NCI-H345 (cell line): ENCODE results near the gene SUCO.
"Not testable (repeated sequence)": the region's sequence is repeated elsewhere in the genome, so short reads cannot be mapped to it uniquely, and the experiment has no call there.

Experiments
- DNase-seq: peaks from one replicate; lab custom pipeline; 2025; lab: John Stamatoyannopoulos, UW

SUCO gene

GRCh38 chr1:172559572-172560210 is 26.7 kb downstream of the SUCO start:
- DNase-seq: no peak

- DNase-seq: no peak
These were observed 28.3 kb downstream of the SUCO start for GRCh38 chr1:172561252-172561651.

DNA sequence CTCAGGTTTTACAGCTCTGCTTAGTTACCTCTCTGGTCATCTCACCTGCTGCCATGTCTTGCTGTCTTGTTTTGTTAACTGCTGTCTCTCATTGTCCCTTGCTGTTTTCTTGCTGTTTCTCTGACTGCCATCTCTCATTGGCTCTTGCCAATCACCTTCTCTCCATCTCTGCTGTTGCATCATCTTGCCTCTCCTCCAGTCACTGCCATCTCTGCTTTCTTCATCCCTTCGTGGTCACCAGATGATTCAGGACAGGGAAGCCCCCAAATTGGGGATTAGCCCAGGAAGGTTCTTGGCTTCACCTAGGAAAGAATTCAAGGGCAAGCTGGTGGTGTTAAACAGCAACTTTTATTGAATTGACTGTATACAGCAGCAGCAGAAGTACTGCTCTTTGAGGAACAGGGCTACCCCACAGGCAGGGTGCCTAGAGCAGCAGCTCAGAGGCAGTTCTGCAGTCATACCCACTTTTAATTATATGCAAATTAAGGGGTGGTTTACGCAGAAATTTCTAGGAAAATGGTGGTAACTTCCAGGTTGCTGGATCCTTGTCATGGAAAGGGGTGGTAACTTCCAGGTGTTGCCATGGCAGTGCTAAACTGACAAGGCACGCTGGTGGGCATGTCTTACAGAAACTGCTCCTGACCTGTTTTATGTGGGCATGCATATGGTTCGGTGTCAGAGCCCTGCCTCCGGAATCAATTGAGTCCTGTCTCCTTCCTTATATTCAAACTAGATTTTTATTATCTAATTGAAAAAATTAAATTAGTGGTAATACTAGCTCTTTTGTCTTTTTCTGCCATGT is 33.4 kb downstream of the SUCO start:
- DNase-seq: no peak

DNA sequence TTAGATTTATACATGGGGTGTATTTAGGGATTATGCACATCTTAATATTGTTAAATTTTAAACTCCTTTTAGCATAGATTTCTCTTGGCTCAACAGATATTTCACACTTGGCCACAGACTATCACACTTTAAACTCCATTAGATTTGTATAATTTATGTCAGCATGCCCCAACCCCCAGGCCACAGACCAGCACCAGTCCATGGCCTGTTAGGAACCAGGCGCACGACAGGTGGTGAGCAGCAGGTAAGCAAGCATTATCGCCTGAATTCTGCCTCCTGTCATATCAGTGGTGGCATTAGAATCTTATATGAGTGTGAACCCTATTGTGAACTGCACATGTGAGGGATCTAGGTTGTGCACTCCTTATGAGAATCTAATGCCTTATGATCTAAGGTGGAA is 34.8 kb downstream of the SUCO start:
- no peak for DNase-seq

GRCh38 chr1:172574080-172574479 is 41.1 kb downstream of the SUCO start:
- no peak for DNase-seq

DNA sequence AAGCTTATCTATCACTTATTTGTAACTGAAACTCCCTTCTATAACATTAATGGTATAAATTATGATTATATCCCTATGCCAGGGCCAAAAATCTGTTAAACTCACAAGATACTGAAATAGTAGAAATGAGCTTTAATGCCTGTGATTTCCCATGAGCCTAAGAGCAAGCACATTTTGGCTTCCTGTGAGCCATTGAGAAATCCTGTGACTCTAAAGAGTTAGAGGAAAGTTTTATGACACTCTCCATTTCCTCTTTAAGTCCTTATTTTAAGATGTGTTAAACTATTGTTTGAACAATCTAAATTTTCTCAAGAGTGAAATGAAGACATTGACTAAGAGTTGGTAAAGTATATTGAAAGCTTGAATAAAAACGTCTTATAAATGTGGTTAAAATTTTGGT is 45.6 kb downstream of the SUCO start:
- DNase-seq: no peak

GRCh38 chr1:172581273-172581672 is 48.3 kb downstream of the SUCO start:
- no peak for DNase-seq

GRCh38 chr1:172581779-172582178 is 48.8 kb downstream of the SUCO start:
- no peak for DNase-seq

DNA sequence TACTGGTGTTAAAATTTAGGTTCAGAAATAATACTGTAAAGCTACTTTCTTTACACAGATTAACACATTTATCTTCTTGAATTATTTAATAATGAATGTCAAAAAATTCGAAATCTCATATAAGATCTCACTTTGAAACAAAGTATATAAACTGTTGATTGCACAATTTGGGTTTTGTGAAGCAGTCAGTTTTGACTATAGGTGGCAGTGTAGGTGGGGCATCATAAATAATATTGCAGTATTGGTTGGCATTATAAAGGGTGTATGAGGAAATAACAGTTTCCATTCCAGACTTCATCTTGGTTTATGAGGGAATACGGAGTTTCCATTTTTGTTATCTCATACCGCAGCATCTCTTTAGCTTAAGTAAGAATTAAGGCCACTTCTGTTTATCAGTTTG is 49.9 kb downstream of the SUCO start:
- no peak for DNase-seq

DNA sequence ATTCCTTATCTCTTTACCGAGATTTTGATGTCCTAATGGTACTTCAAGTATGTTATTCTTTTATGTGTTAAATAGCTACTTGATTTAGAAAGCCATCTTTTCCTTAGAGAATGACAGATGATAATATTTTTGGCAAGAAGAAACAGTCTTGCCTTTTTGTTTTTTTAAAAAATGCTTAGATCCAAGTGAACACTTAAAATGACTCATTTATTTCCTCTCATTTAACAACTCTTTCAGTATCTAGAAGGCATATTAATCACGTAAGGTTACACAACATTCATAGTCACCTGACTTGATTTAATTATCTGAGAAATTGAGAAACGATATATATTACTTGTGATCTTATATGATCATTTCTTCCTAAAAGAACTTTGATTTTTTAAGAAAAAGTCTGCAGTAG is 52.4 kb downstream of the SUCO start:
- no peak for DNase-seq

DNA sequence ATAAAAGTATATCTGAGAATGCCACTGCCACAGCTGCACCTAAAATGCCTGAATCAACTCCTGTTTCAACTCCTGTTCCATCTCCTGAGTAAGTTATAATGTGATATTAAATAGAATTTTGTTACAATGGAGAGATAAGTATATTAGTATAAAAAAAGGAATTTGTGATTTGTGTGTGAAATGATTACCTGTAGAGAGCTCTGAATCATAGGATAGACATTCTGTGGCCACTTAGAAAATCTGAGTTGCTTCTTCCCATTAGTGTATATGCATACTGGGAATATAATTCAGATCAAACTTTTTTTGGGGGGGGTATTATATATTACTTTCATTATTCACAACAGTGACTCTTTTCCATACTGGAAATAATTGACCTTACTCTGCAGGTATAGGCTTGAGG is 52.9 kb downstream of the SUCO start:
- no peak for DNase-seq

DNA sequence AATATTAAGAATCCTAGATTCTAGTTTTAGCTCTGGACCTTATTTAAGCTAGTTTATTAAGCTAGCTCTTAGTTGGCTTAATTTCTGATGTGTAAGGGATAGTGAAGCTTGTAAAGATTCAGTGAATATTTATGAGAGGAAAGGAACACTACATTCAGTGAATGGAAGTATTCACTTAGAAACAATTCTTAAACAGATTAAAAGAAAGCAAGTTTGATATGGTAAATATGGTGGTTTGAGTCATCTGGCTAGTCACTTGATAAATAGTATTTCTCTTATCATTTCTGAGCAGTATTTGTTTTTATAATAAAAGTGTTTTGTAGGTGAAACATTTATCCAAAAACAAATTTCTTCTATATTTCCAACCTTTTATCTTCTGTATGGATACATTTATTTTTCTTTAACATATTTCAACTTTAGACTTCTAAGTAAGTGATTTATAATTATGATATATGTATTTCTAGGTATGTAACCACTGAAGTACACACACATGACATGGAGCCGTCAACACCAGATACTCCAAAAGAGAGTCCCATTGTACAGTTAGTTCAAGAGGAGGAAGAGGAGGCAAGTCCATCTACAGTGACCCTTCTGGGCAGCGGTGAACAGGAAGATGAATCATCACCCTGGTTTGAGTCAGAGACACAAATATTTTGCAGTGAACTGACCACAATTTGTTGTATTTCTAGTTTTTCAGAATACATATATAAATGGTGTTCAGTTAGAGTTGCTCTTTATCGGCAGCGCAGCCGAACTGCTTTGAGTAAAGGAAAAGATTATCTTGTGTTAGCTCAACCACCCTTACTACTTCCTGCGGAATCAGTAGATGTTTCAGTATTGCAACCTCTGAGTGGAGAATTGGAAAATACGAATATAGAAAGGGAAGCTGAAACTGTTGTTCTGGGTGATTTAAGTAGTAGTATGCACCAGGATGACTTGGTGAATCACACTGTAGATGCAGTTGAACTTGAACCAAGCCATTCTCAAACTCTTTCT is 55.6 kb downstream of the SUCO start:
- no peak for DNase-seq

DNA sequence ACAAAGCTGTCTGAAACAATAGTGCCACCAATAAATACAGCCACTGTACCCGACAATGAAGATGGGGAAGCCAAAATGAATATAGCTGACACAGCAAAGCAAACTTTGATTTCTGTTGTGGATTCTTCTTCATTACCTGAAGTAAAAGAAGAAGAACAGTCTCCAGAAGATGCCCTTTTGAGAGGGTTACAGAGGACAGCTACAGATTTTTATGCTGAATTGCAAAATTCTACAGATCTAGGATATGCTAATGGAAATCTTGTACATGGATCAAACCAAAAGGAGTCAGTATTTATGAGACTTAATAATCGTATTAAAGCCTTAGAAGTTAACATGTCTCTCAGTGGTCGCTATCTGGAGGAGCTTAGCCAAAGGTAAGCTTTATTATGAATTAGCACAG is 56.6 kb downstream of the SUCO start:
- DNase-seq: no peak

DNA sequence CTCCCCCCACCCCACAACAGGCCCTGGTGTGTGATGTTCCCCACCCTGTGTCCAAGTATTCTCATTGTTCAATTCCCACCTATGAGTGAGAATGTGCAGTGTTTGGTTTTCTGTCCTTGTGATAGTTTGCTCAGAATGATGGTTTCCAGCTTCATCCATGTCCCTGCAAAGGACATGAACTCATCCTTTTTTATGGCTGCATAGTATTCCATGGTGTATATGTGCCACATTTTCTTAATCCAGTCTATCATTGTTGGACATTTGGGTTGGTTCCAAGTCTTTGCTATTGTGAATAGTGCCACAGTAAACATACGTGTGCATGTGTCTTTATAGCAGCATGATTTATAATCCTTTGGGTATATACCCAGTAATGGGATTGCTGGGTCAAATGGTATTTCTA is 58.5 kb downstream of the SUCO start:
- not testable (repeated sequence) for DNase-seq

GRCh38 chr1:172595066-172595465 is 62.1 kb downstream of the SUCO start:
- DNase-seq: not testable (repeated sequence)

- not testable (repeated sequence) for DNase-seq
These were observed 63.8 kb downstream of the SUCO start for GRCh38 chr1:172596782-172597181.

DNA sequence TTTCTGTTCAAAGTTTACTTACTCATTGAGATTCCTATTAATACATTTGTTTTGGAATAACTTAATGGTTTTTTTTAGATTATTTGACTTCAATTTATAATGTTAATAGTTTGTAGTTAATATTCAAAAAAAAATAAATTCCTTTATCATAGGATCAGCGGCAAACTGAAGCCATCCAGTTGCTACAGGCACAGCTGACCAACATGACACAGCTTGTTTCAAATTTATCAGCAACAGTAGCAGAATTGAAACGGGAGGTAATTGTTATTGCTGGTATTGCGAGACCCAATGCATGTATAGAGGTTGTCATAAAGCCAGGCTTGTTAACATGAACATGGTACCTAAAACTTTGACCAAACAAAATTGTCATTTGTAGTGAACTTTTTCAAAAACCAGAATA is 67.0 kb downstream of the SUCO start:
- DNase-seq: no peak

DNA sequence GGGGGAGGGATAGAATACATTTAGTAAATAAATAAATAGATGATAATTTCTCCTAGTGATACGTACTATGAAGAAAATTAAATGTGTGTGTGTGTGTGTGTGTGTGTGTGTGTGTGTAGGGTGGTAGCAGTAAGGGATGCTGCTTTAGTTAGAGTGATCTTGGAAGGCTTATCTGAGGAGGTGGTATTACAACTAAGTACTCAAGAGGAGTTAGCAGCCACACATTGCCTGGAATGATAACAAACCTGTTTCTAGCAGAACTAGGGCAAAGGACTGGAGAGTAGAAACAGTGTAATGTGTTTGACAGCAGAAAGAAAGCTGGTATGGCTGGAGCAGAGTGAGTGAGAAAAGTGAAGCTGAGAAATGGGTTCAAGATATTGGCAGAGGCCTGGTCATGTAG is 67.7 kb downstream of the SUCO start:
- no peak for DNase-seq

DNA sequence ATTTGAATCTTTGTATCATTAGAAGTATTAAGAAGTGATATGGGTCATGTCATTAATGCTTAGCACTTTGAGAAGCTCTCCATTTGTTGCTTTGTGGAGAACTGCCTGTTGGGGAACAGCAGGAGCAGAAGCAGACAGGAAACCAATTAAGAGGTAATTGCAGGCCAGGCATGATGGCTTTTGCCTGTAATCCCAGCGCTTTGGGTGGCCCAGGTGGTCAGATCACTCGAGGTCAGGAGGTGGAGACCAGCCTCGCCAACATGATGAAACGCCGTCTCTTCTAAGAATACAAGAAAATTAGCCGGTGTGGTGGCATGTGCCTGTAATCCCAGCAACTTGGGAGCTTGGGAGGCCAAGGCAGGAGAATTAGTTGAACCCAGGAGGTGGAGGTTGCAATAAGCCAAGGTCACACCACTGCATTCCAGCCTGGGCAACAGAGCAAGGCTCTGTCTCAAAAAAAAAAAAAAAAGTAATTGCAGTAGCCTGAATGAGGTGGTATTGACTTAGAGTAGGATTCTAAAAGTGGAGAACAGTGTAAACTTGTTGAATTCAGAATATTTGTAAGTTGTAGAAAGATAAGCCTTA is 68.2 kb downstream of the SUCO start:
- no peak for DNase-seq

DNA sequence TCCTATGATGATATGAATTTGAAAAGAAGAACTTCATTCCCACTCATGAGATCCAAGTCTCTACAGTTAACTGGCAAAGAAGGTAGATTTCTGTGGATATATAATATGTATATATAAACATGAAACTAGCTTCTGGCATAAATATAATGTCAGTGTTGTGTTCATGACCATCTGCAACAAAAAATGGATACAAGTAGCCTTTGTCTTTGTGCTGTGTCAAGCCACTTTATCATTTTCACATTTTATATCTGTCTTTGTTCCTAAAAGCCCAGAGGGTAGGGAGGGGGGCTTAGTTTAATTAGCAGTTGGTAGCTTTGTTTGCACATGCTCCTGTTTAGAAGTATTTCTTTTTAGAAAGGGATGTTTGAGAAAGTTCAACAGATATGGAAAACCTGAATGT is 69.8 kb downstream of the SUCO start:
- DNase-seq: no peak

GRCh38 chr1:172603816-172604215 is 70.9 kb downstream of the SUCO start:
- no peak for DNase-seq

DNA sequence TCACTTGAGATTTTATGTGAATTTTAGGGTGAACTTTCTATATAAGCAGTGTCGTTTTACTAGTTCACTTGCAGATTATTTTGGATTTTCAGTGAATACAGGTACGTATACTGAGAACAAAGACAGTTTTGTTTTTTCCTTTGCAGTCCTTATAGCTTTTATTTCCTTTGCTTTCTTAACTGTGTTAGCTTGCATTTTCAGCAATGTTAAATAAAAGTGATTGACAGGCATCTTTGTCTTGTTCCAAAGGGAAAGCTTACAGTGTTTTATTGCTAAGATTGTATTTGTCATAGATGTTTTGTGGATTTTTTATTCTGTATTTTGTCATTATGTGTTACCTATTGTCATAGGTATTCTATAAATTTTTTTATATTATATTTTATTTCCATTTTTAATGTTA is 72.7 kb downstream of the SUCO start:
- DNase-seq: no peak
